ENCODE measurements around the gene FRS2. TPM values are rescaled to one million over a fixed set of nuclear protein-coding genes. Genes with fewer than 3 reads are reported as not detected.

Gene FRS2
- total and polyA plus RNA-seq, 2 of the 4 experiments (the other 2 are of a cell fraction): 12.4 to 58.3 TPM

GRCh38 chr12:69508621-69509020 is 38.4 kb downstream of the FRS2 start:
- WGBS, 2 experiments (ENCODE audit: extremely low coverage in 2 of 2, insufficient read length in 1 of 2): no CpG with 5 or more reads among the region's 1 CpG
- no peak overlapping the region for H4K91ac ChIP-seq (ENCODE audit: insufficient read depth, low read depth, low read length)
- no peaks in the 10 kb centered on the region for H3K36me3 ChIP-seq (ENCODE audit: control insufficient read depth, insufficient read depth, low read length)
- no peak overlapping the region for H3K4me3 ChIP-seq (ENCODE audit: insufficient read depth, low read depth, low read length)
- H4K20me1 ChIP-seq (ENCODE audit: insufficient read depth, low read length): peaks cover 32% of the 10 kb centered on the region
- H2BK15ac ChIP-seq (ENCODE audit: low read depth, low read length): no peak overlapping the region
- H3K9me1 ChIP-seq (ENCODE audit: insufficient read depth, low read length): peaks cover 4% of the 10 kb centered on the region
- no peak overlapping the region for H2AK5ac ChIP-seq (ENCODE audit: low read depth, low read length)
- H4K5ac ChIP-seq (ENCODE audit: low read depth, low read length): no peak overlapping the region
- H3K27me3 ChIP-seq (ENCODE audit: control insufficient read depth, insufficient read depth, low read length): no peaks in the 10 kb centered on the region
- H4K8ac ChIP-seq (ENCODE audit: low read depth in 2 of 2, low read length in 2 of 2): no peak overlapping the region
- no TSS peak for BruUV-seq (replicated peaks)
- H3K4me1 ChIP-seq (ENCODE audit: control insufficient read depth, insufficient read depth, low read length): peaks cover 11% of the 10 kb centered on the region
- no peak overlapping the region for H3K56ac ChIP-seq (ENCODE audit: extremely low read depth, insufficient read depth, low read length)
- H3K4ac ChIP-seq (ENCODE audit: low read depth, low read length): no peak overlapping the region
- H3K27ac ChIP-seq (ENCODE audit: insufficient read depth, low read length): no peak overlapping the region
- H2BK20ac ChIP-seq (ENCODE audit: low read depth, low read length): no peak overlapping the region
- no peak overlapping the region for H2AK9ac ChIP-seq (replicated peaks; ENCODE audit: low read depth, low read length, poor library complexity)
- dilution Hi-C loops (cut with HindIII; ENCODE audit: low sequenced_read_pairs, unreplicated experiment): no loop called here
- H3K9ac ChIP-seq (ENCODE audit: low read depth, low read length): no peak overlapping the region
- no peak overlapping the region for H2BK120ac ChIP-seq (ENCODE audit: low read depth, low read length)
- in situ Hi-C loops (cut with MboI; ENCODE audit: low sequenced_read_pairs): no loop called here
- no peak overlapping the region for H3K4me2 ChIP-seq (ENCODE audit: low read depth, low read length)
- no peak overlapping the region for H3K23ac ChIP-seq (ENCODE audit: low read depth, low read length)
- ATAC-seq (ENCODE audit: low read depth) (no peak), DNase-seq (no peak)
- no peak overlapping the region for H3K14ac ChIP-seq (replicated peaks; ENCODE audit: low read depth, low read length)
- POLR2A ChIA-PET (ENCODE audit: unreplicated experiment): no interaction called here
- no peak for TF ChIP-seq MXI1 (IDR thresholded peaks at IDR 0.05; ENCODE audit: borderline replicate concordance, low read depth, low read length)
- TF ChIP-seq RFX5 (IDR thresholded peaks at IDR 0.05; ENCODE audit: low read depth, low read length): no peak
- peaks cover 17 to 61% of the 10 kb centered on the region in 2 experiments for H3K79me1 ChIP-seq (ENCODE audit: low read depth in 1 of 2, low read length in 2 of 2)
- H3K18ac ChIP-seq (ENCODE audit: low read depth, low read length): no peak overlapping the region
- H2BK5ac ChIP-seq (ENCODE audit: low read depth, low read length, poor library complexity, severe bottlenecking): peak overlapping the region; percentile 23
- H3K9me3 ChIP-seq (ENCODE audit: control insufficient read depth, insufficient read depth, low read length): no peaks in the 10 kb centered on the region
- H2AFZ ChIP-seq (replicated peaks; ENCODE audit: low read length, poor library complexity): no peak overlapping the region
- CTCF ChIA-PET: no interaction called here
- intact Hi-C loops (cut with micrococcal nuclease): no loop called here
